HEK293T (cell line): ENCODE results near the gene WDR73.
A peak's percentile ranks its signal among the peaks of the same experiment; 100 is the strongest.
"Not testable (repeated sequence)": the region's sequence is repeated elsewhere in the genome, so short reads cannot be mapped to it uniquely, and the experiment has no call there.

Source experiments
- CTCF ChIA-PET: fragments of 350-600 bp; formaldehyde crosslinking; extraction: SDS; loops from one replicate; lab custom pipeline; 2021; ENCODE audit warnings: antibody characterized with exemption, inconsistent platforms; lab: Yijun Ruan, JAX
- POLR2A ChIA-PET: fragments of 350-600 bp; formaldehyde crosslinking; extraction: SDS; loops from one replicate; lab custom pipeline; 2020; ENCODE audit warnings: antibody characterized with exemption, inconsistent platforms; lab: Yijun Ruan, JAX
- DNase-seq: peaks from one replicate; pipeline ENCODE4 v3.0.0; 2012; ENCODE audit warnings: mixed read lengths; ENCODE audit errors: extremely low spot score
- ARNT ChIP-seq: fragments of 450-650 bp; IDR thresholded peaks from 2 replicates; pipeline ENCODE4 v1.6.1; 2017; ENCODE audit warnings: mild to moderate bottlenecking
- BHLHE40 ChIP-seq: fragments of 450-650 bp; IDR thresholded peaks from 2 replicates; pipeline ENCODE4 v1.6.1; 2016; ENCODE audit warnings: mild to moderate bottlenecking, moderate library complexity, borderline replicate concordance
- CTBP1 ChIP-seq: fragments of 450-650 bp; IDR thresholded peaks from 2 replicates; pipeline ENCODE4 v1.6.1; 2016; ENCODE audit warnings: borderline replicate concordance
- ELF4 ChIP-seq: fragments of 450-650 bp; IDR thresholded peaks from 2 replicates; pipeline ENCODE4 v1.6.1; 2017; ENCODE audit warnings: antibody characterized with exemption
- FOXA1 ChIP-seq: fragments of 450-650 bp; IDR thresholded peaks from 2 replicates; pipeline ENCODE4 v1.6.1; 2016; ENCODE audit warnings: mild to moderate bottlenecking
- FOXK2 ChIP-seq: fragments of 450-650 bp; IDR thresholded peaks from 2 replicates; pipeline ENCODE4 v1.6.1; 2016; ENCODE audit warnings: mild to moderate bottlenecking
- FOXM1 ChIP-seq: fragments of 450-650 bp; IDR thresholded peaks from 2 replicates; pipeline ENCODE4 v1.6.1; 2017; ENCODE audit warnings: mild to moderate bottlenecking, borderline replicate concordance
- HDGF ChIP-seq: fragments of 450-650 bp; IDR thresholded peaks from 2 replicates; pipeline ENCODE4 v1.6.1; 2017; ENCODE audit warnings: antibody characterized with exemption, borderline replicate concordance
- L3MBTL2 ChIP-seq: fragments of 450-650 bp; conservative IDR thresholded peaks from 2 replicates; pipeline ENCODE4 v1.6.1; 2016; ENCODE audit warnings: mild to moderate bottlenecking
- LEF1 ChIP-seq: fragments of 450-650 bp; IDR thresholded peaks from 2 replicates; pipeline ENCODE4 v1.6.1; 2017; ENCODE audit warnings: mild to moderate bottlenecking, borderline replicate concordance
- NFRKB ChIP-seq: fragments of 450-650 bp; IDR thresholded peaks from 2 replicates; pipeline ENCODE4 v1.6.1; 2016; ENCODE audit warnings: mild to moderate bottlenecking, moderate library complexity
- PKNOX1 ChIP-seq: fragments of 450-650 bp; IDR thresholded peaks from 2 replicates; pipeline ENCODE4 v1.6.1; 2016
- SP1 ChIP-seq: fragments of 450-650 bp; IDR thresholded peaks from 2 replicates; pipeline ENCODE4 v1.6.1; 2017
- SUZ12 ChIP-seq: fragments of 450-650 bp; IDR thresholded peaks from 2 replicates; pipeline ENCODE4 v1.6.1; 2016; ENCODE audit warnings: mild to moderate bottlenecking
- TARDBP ChIP-seq: fragments of 450-650 bp; IDR thresholded peaks from 2 replicates; pipeline ENCODE4 v1.6.1; 2016
- ZNF384 ChIP-seq: fragments of 450-650 bp; IDR thresholded peaks from 2 replicates; pipeline ENCODE4 v1.6.1; 2016

The WDR73 gene

GRCh38 chr15:84696757-84697156, 42.7 kb upstream of the WDR73 start:
- CTCF ChIA-PET = interaction anchor here (0.6 kb wide), 1 partner anchor 28 kb away, joined by 3 read pairs; no protein-coding TSS in a partner anchor
- TF ChIP-seq NFRKB (no peak), LEF1 (no peak), SP1 (no peak), PKNOX1 (no peak), FOXA1 (no peak), FOXM1 (no peak), ELF4 (no peak), CTBP1 (no peak), ZNF384 (no peak), TARDBP (no peak), SUZ12 (no peak), HDGF (no peak), ARNT (no peak), L3MBTL2 (no peak), FOXK2 (no peak), BHLHE40 (no peak)
- POLR2A ChIA-PET = no interaction called here
- no peak for DNase-seq

DNA sequence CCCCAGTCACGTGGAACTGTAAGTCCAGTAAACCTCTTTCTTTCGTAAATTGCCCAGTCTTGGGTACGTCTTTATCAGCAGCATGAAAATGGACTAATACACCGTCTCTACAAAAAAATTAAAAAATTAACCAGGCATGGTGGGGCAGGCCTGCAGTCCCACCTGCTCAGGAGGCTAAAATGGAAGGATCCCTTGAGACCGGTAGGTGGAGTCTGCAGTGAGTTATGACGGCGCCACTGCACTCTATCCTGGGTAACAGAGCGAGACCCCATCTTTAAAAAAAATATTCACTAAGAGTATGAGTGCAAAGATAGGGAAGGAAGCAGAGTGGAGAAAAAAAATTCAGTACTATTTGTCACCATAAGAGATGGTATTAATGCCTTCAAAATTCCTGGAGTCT, 36.3 kb upstream of the WDR73 start:
- no peak for DNase-seq
- POLR2A ChIA-PET = no interaction called here
- CTCF ChIA-PET = no interaction called here
- no peak for TF ChIP-seq PKNOX1
- TF ChIP-seq NFRKB = no peak
- TF ChIP-seq SP1 = no peak
- no peak for TF ChIP-seq FOXM1
- no peak for TF ChIP-seq FOXK2
- no peak for TF ChIP-seq ZNF384
- TF ChIP-seq L3MBTL2 = no peak
- TF ChIP-seq LEF1 = no peak
- TF ChIP-seq SUZ12 = no peak
- TF ChIP-seq ARNT = no peak
- TF ChIP-seq BHLHE40 = no peak
- TF ChIP-seq ELF4 = no peak
- no peak for TF ChIP-seq CTBP1
- no peak for TF ChIP-seq HDGF
- TF ChIP-seq TARDBP = no peak
- no peak for TF ChIP-seq FOXA1

GRCh38 chr15:84689858-84690257, 35.8 kb upstream of the WDR73 start:
- TF ChIP-seq ZNF384 = no peak
- ChIA-PET CTCF (no interaction called here), POLR2A (no interaction called here)
- DNase-seq = no peak

DNA sequence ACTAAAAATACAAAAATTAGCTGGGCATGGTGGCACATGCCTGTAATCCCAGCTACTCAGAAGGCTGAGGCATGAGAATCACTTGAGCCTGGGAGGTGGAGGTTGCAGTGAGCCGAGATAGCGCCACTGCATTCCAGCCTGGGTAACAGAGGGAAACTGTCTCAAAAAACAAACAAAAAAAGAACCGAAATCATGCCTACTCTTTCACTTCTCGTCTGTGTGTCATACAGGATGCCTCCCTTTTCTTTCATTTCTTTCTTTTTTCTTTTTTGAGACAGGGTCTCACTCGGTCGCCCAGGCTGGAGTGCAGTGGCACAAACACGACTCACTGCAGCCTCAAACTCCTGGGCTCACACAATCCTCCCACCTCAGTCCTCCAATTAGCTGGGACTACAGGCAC, 32.4 kb upstream of the WDR73 start:
- POLR2A ChIA-PET, DNase-seq: not testable (repeated sequence)
- CTCF ChIA-PET = interaction anchor here (0.6 kb wide), 1 partner anchor 16 kb away, joined by 5 read pairs; no protein-coding TSS in a partner anchor

DNA sequence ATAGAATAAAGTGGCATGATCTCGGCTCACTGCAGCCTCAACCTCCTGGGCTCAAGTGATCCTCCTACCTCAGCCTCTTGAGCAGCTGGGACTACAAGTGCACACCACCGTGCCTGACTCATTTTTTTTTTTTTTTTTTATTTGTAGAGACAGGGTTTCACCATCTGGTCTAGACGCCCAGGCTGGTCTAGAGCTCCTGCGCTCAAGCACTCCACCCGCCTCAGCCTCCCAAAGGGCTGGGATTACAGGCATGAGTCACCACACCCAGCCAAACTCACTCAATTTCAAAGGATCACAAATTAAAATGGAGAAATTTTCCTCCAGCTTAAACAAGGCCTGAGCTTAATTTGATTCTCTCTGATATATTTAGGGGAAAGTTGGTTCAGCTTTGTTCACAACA, 31.2 kb upstream of the WDR73 start:
- ChIA-PET POLR2A (interaction anchor here (1.1 kb wide), 1 partner anchor 31 kb away, joined by 8 read pairs; the partner anchor contains the start of gene SEC11A), CTCF (no interaction called here)
- no peak for DNase-seq
- TF ChIP-seq SP1 (no peak), ZNF384 (peak; percentile 74)

DNA sequence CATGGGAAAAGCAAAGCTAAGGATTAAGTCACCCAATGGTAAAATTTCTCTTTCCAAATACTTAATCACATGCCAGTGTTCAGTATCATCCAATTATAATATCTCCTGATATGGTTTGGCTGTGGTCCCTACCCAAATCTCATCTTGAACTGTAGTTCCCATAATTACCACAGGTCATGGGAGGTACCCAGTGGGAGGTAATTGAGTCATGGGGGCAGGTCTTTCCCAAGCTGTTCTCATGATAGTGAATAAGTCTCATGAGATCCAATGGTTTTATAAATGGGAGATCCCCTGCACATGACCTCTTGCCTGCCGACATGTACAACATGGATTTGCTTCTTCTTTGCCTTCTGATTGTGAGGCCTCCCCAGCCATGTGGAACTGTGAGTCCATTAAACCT, 30.0 kb upstream of the WDR73 start:
- no peak for TF ChIP-seq ELF4
- TF ChIP-seq FOXA1 = no peak
- TF ChIP-seq SUZ12 = no peak
- TF ChIP-seq ARNT = no peak
- no peak for TF ChIP-seq SP1
- no peak for TF ChIP-seq NFRKB
- TF ChIP-seq FOXK2 = no peak
- no peak for TF ChIP-seq LEF1
- TF ChIP-seq BHLHE40 = no peak
- no peak for TF ChIP-seq HDGF
- no peak for TF ChIP-seq FOXM1
- no peak for TF ChIP-seq PKNOX1
- TF ChIP-seq TARDBP = no peak
- no peak for TF ChIP-seq L3MBTL2
- TF ChIP-seq ZNF384 = no peak
- no peak for TF ChIP-seq CTBP1
- no peak for DNase-seq
- ChIA-PET CTCF (no interaction called here), POLR2A (no interaction called here)

GRCh38 chr15:84681831-84682230, 27.7 kb upstream of the WDR73 start:
- CTCF ChIA-PET = interaction anchor here (0.6 to 0.7 kb wide), 2 partner anchors 139 to 306 kb away, joined by 3 read pairs; no protein-coding TSS in a partner anchor
- TF ChIP-seq SP1 = no peak
- TF ChIP-seq ZNF384 = no peak
- TF ChIP-seq LEF1 = no peak
- no peak for TF ChIP-seq TARDBP
- no peak for TF ChIP-seq FOXM1
- no peak for TF ChIP-seq L3MBTL2
- TF ChIP-seq CTBP1 = no peak
- TF ChIP-seq FOXA1 = no peak
- no peak for TF ChIP-seq SUZ12
- no peak for TF ChIP-seq ELF4
- TF ChIP-seq PKNOX1 = no peak
- TF ChIP-seq NFRKB = no peak
- no peak for TF ChIP-seq HDGF
- TF ChIP-seq ARNT = no peak
- no peak for TF ChIP-seq FOXK2
- no peak for DNase-seq
- POLR2A ChIA-PET = no interaction called here
